MCF 10A (cell line): ENCODE results near the gene RAP2C. TPM values are rescaled to one million over a fixed set of nuclear protein-coding genes. Genes with fewer than 3 reads are reported as not detected.

Experiments used
- BruUV-seq: library from RNA; stranded (reverse); fragments of 400-500 nt; replicated peaks from 2 replicates; lab custom pipeline; 2021; lab: Mats Ljungman, UMichigan
- CTCF ChIA-PET: fragments of 300-600 bp; sonication (Branson Sonifier 250); formaldehyde crosslinking; extraction: SDS; loops from one replicate; lab custom pipeline; 2021; ENCODE audit warnings: antibody characterized with exemption, inconsistent platforms; lab: Yijun Ruan, JAX
- POLR2A ChIA-PET: fragments of 300-600, 350-650 bp; sonication (Branson Sonifier 250); formaldehyde crosslinking; extraction: SDS; loops from one replicate; lab custom pipeline; 2020; ENCODE audit warnings: antibody characterized with exemption, inconsistent platforms; lab: Yijun Ruan, JAX
- DNase-seq: peaks from one replicate; pipeline ENCODE4 v3.0.0-alpha.2; 2018; ENCODE audit not compliant: unreplicated experiment
- H3K27ac Mint-ChIP-seq: one replicate; pipeline ENCODE4 v1.8.0; 2022; ENCODE audit warnings: mild to moderate bottlenecking, low read depth, mixed read lengths; ENCODE audit not compliant: unreplicated experiment
- H3K27me3 Mint-ChIP-seq: one replicate; pipeline ENCODE4 v1.8.0; 2022; ENCODE audit warnings: mixed read lengths; ENCODE audit not compliant: insufficient read depth, unreplicated experiment
- H3K36me3 Mint-ChIP-seq: one replicate; pipeline ENCODE4 v1.8.0; 2022; ENCODE audit warnings: mild to moderate bottlenecking, moderate library complexity, mixed read lengths; ENCODE audit not compliant: insufficient read depth, unreplicated experiment
- H3K4me1 Mint-ChIP-seq: one replicate; pipeline ENCODE4 v1.8.0; 2022; ENCODE audit warnings: mixed read lengths; ENCODE audit not compliant: insufficient read depth, unreplicated experiment
- H3K4me3 Mint-ChIP-seq: one replicate; pipeline ENCODE4 v1.8.0; 2022; ENCODE audit warnings: mild to moderate bottlenecking, moderate library complexity, mixed read lengths; ENCODE audit not compliant: unreplicated experiment
- H3K9me3 Mint-ChIP-seq: one replicate; pipeline ENCODE4 v1.8.0; 2022; ENCODE audit warnings: mixed read lengths; ENCODE audit not compliant: unreplicated experiment
- CTCF ChIP-seq: fragments of 200-600 bp; IDR thresholded peaks from one replicate; pipeline ENCODE4 v1.8.0; 2022; ENCODE audit warnings: antibody characterized with exemption, mild to moderate bottlenecking; ENCODE audit not compliant: unreplicated experiment
- intact Hi-C: fragments of 100-400 bp; cut with micrococcal nuclease; formaldehyde crosslinking; loops from 2 replicates; pipeline ENCODE4 v1.14.1; 2022
- total RNA-seq: library from RNA; stranded (reverse); gene quantifications from 2 replicates; pipeline ENCODE4 v1.2.3, GENCODE V29; 2022

The RAP2C gene
- total RNA-seq, 1 experiment from 2014 or later: 37.0 TPM

GRCh38 chrX:132216283-132216682 lies 3.0 kb downstream of the RAP2C start:
- ChIA-PET CTCF (interaction anchor here (0.9 to 1.5 kb wide), 3 partner anchors 86 to 398 kb away, joined by 3 to 9 read pairs (median 4); no protein-coding TSS in a partner anchor), POLR2A (interaction anchor here (0.6 to 1.5 kb wide), 6 partner anchors 31 to 1134 kb away, joined by 3 to 4 read pairs (median 3); no protein-coding TSS in a partner anchor)
- intact Hi-C loops: no loop called here
- Mint-ChIP-seq H3K9me3 (no peaks in the 10 kb centered on the region), H3K4me1 (peaks cover 7% of the 10 kb centered on the region), H3K4me3 (peak overlapping the region; percentile 80), H3K36me3 (peaks cover 26% of the 10 kb centered on the region), H3K27ac (peak overlapping the region; percentile 91), H3K27me3 (peaks cover 60% of the 10 kb centered on the region)
- DNase-seq: peak; percentile 40
- no TSS peak for BruUV-seq
- no peak for TF ChIP-seq CTCF

GRCh38 chrX:132214518-132214917 lies 4.7 kb downstream of the RAP2C start:
- H3K27me3 Mint-ChIP-seq: peaks cover 62% of the 10 kb centered on the region
- no TSS peak for BruUV-seq
- intact Hi-C loops: no loop called here
- peaks cover 37% of the 10 kb centered on the region for H3K36me3 Mint-ChIP-seq
- H3K4me1 Mint-ChIP-seq: peaks cover 7% of the 10 kb centered on the region
- no peak overlapping the region for H3K27ac Mint-ChIP-seq
- ChIA-PET POLR2A (interaction anchor here (0.7 kb wide), 1 partner anchor 42 kb away, joined by 3 read pairs; no protein-coding TSS in a partner anchor), CTCF (interaction anchor here (0.6 kb wide), 1 partner anchor 120 kb away, joined by 3 read pairs; no protein-coding TSS in a partner anchor)
- no peak for DNase-seq
- H3K4me3 Mint-ChIP-seq: peak overlapping the region; percentile 80
- H3K9me3 Mint-ChIP-seq: no peaks in the 10 kb centered on the region
- TF ChIP-seq CTCF: no peak

- Mint-ChIP-seq H3K4me1 (peaks cover 10% of the 10 kb centered on the region), H3K27me3 (peaks cover 66% of the 10 kb centered on the region), H3K4me3 (no peak overlapping the region), H3K27ac (no peak overlapping the region), H3K36me3 (peaks cover 49% of the 10 kb centered on the region), H3K9me3 (no peaks in the 10 kb centered on the region)
- intact Hi-C loops: no loop called here
- CTCF ChIA-PET: no interaction called here
- TF ChIP-seq CTCF: no peak
- peak; percentile 62 for DNase-seq
- POLR2A ChIA-PET: interaction anchor here (1.0 kb wide), 1 partner anchor 117 kb away, joined by 3 read pairs; no protein-coding TSS in a partner anchor
- no TSS peak for BruUV-seq
These were observed 9.7 kb downstream of the RAP2C start for GRCh38 chrX:132209527-132209926.

DNA sequence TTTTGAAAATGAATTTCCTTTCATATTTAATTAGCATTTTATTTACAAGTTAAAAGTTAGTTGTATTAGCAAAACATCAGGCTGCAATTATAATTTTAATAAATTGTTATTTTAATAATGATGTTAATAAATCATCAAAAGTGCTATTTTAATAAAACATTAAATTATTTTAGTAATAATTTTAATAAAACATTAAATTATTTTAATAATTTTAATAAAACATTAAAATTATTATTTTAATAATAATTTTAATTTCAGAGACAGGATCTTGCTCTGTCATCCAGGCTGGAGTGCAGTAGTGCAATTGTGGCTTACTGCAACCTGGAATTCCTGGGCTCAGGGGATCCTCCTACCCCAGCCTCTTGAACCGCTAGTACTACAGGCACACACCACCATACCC lies 10.8 kb downstream of the RAP2C start:
- ChIA-PET CTCF (interaction anchor here (0.5 to 2.4 kb wide), 4 partner anchors 11 to 367 kb away, joined by 3 to 9 read pairs (median 4); partner anchors contain the start of gene RAP2C), POLR2A (no interaction called here)
- no peak overlapping the region for H3K27ac Mint-ChIP-seq
- H3K27me3 Mint-ChIP-seq: peaks cover 68% of the 10 kb centered on the region
- H3K36me3 Mint-ChIP-seq: peaks cover 40% of the 10 kb centered on the region
- intact Hi-C loops: no loop called here
- no TSS peak for BruUV-seq
- no peaks in the 10 kb centered on the region for H3K9me3 Mint-ChIP-seq
- DNase-seq: no peak
- TF ChIP-seq CTCF: no peak
- peaks cover 10% of the 10 kb centered on the region for H3K4me1 Mint-ChIP-seq
- no peak overlapping the region for H3K4me3 Mint-ChIP-seq
